ENCODE results near the gene ASB9. TPM values are rescaled to one million over a fixed set of nuclear protein-coding genes. Genes with fewer than 3 reads are reported as not detected.
"Not testable (repeated sequence)": the region's sequence is repeated elsewhere in the genome, so short reads cannot be mapped to it uniquely, and the experiment has no call there.

The ASB9 gene
- total RNA-seq, 1 donor from 2014 or later, result 0.28 TPM

- Mint-ChIP-seq H3K9me3 (peaks cover 6% of the 10 kb centered on the region), H3K4me3 (no peak overlapping the region), H3K27ac (ENCODE audit: unreplicated experiment) (no peak overlapping the region), H3K4me1 (no peaks in the 10 kb centered on the region), H3K36me3 (ENCODE audit: low read depth) (no peaks in the 10 kb centered on the region), H3K27me3 (ENCODE audit: low read depth) (no peaks in the 10 kb centered on the region)
- DNase-seq (ENCODE audit: low read depth, low spot score), result no peak
- no peak for TF ChIP-seq CTCF (conservative IDR thresholded peaks at IDR 0.05)
These were observed 66.2 kb downstream of the ASB9 start for GRCh38 chrX:15203694-15204093.

GRCh38 chrX:15202454-15203177 lies 67.3 kb downstream of the ASB9 start:
- no peak for DNase-seq (ENCODE audit: low read depth, low spot score)
- Mint-ChIP-seq H3K27ac (ENCODE audit: unreplicated experiment) (no peak overlapping the region), H3K27me3 (ENCODE audit: low read depth) (no peaks in the 10 kb centered on the region), H3K9me3 (peaks cover 2% of the 10 kb centered on the region), H3K4me3 (no peak overlapping the region), H3K36me3 (ENCODE audit: low read depth) (no peaks in the 10 kb centered on the region), H3K4me1 (no peaks in the 10 kb centered on the region)
- no peak for TF ChIP-seq CTCF (conservative IDR thresholded peaks at IDR 0.05)

- Mint-ChIP-seq H3K27me3 (ENCODE audit: low read depth) (no peaks in the 10 kb centered on the region), H3K9me3 (peaks cover 2% of the 10 kb centered on the region), H3K27ac (ENCODE audit: unreplicated experiment) (no peak overlapping the region), H3K4me3 (no peak overlapping the region), H3K4me1 (no peaks in the 10 kb centered on the region), H3K36me3 (ENCODE audit: low read depth) (no peaks in the 10 kb centered on the region)
- DNase-seq (ENCODE audit: low read depth, low spot score), result no peak
- TF ChIP-seq CTCF (conservative IDR thresholded peaks at IDR 0.05), result no peak
These were observed 69.0 kb downstream of the ASB9 start for GRCh38 chrX:15200871-15201270.

- H3K4me1 Mint-ChIP-seq; DNase-seq (ENCODE audit: low read depth, low spot score); H3K36me3 Mint-ChIP-seq (ENCODE audit: low read depth); H3K4me3 Mint-ChIP-seq; H3K27me3 Mint-ChIP-seq (ENCODE audit: low read depth); H3K27ac Mint-ChIP-seq (ENCODE audit: unreplicated experiment); H3K9me3 Mint-ChIP-seq: not testable (repeated sequence)
These were observed 71.2 kb downstream of the ASB9 start for GRCh38 chrX:15198608-15199202.

GRCh38 chrX:15194146-15194545 lies 75.7 kb downstream of the ASB9 start:
- H3K9me3 Mint-ChIP-seq, result peaks cover 2% of the 10 kb centered on the region
- H3K27me3 Mint-ChIP-seq (ENCODE audit: low read depth), result no peaks in the 10 kb centered on the region
- H3K4me1 Mint-ChIP-seq, result no peaks in the 10 kb centered on the region
- H3K27ac Mint-ChIP-seq (ENCODE audit: unreplicated experiment), result no peak overlapping the region
- no peaks in the 10 kb centered on the region for H3K36me3 Mint-ChIP-seq (ENCODE audit: low read depth)
- DNase-seq (ENCODE audit: low read depth, low spot score), result no peak
- H3K4me3 Mint-ChIP-seq, result no peak overlapping the region
- no peak for TF ChIP-seq CTCF (conservative IDR thresholded peaks at IDR 0.05)

Other genes with a start within 250 kb of the ASB9 start
- gene ASB11, start 45.6 kb upstream of the ASB9 start, total RNA-seq, result not detected in 2 replicates
- 23.6 and 26.2 TPM in 2 replicates for gene PIGA, start 65.4 kb upstream of the ASB9 start, total RNA-seq
- gene VEGFD, start 114.3 kb upstream of the ASB9 start, total RNA-seq, result 0.43 and 1.2 TPM in 2 replicates
- gene PIR, start 223.2 kb upstream of the ASB9 start, total RNA-seq, result 53.4 and 58.4 TPM in 2 replicates
- not detected in 2 replicates for gene BMX, start 230.7 kb upstream of the ASB9 start, total RNA-seq